Pulmonary artery endothelial cell (primary cell): ENCODE results near the gene GPC4. TPM values are rescaled to one million over a fixed set of nuclear protein-coding genes. Genes with fewer than 3 reads are reported as not detected.
"Not testable (repeated sequence)": the region's sequence is repeated elsewhere in the genome, so short reads cannot be mapped to it uniquely, and the experiment has no call there.

Experiments used
- DNase-seq: peaks from one replicate; pipeline ENCODE4 v3.0.0-alpha.2; 2011; ENCODE audit warnings: low read depth, low spot score
- total RNA-seq: library from RNA; depleted of rRNA; stranded (reverse); fragments of >200 nt; gene quantifications from 2 replicates; pipeline ENCODE4 v1.2.3, GENCODE V29; 2014

Gene GPC4
- total RNA-seq, 1 donor from 2014 or later = not detected

DNA sequence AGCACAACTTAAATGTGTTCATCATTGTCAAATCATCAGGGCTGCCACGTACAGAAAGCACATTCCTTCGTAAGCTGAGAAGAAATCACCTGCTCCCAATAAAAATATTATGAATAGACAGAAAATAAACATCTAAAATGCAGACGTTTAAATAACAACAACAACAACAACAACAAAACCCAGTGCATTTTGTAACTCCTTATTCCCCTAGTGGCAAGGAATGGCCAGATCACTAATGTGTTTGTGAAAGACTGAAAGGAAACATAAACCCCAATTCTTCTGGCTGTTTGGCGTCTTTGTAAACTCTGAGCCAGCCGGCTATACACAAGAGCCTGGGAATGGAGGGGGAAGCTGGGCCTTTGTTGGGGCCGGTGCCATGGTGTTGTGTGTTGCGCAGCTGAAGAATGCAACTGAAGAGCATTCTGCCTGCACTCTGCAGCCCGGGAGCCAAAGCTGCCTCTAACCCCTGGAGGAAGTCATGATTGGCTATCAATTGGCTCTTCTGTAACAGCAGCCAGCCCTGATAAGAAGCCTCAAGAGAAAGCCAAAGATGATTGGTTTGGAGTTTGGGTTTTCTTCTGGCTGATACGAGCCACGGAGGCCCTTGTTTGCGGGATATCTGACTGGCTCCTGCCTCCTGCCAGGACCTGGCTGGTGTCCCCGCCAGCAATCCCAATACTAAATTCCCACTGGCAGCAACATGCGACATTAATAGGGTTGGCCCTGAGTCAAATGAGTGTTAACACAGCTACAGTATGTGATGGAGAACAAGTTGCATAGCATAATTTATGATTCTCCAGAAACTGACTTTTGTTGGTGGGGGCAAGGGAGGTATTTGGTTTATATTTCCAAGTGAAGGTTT, 107.4 kb downstream of the GPC4 start:
- no peak for DNase-seq

DNA sequence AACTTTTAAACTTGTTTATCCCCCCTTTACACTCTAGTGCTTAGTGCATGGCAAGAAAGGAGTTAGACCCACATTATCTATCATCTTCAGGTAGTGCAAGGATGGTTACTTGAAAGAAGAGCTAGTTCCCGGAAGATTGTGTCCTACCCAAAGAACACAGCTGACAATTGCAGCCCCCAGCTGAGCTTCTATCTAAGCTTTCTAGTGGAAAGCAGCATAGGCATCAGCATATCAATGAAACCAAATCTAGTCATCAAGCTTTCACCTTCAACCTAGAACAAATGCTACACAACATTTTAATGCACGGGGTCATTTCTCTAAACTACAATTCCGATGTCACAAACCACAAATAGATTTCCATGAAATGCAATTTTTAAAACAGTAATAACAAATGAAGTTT, 108.2 kb downstream of the GPC4 start:
- DNase-seq = no peak

DNA sequence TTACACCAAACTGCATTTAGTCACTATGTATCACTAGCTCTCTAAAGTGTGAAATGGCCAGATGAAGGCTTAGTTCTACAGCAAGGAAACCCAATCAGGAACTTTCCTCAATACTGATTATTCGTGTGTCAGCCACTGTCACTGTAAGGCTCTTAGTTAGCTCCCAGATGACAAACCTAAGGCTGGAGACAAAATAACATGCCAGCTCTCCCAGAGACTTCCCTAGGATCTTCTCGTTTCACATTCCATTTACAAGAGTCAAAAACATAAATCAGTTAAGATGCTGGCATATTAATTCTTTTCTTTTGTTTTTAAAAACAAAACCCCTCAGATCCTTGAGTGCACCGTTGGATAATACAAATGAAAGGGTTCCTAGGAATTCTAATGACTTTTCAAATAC, 109.0 kb downstream of the GPC4 start:
- DNase-seq = no peak

DNA sequence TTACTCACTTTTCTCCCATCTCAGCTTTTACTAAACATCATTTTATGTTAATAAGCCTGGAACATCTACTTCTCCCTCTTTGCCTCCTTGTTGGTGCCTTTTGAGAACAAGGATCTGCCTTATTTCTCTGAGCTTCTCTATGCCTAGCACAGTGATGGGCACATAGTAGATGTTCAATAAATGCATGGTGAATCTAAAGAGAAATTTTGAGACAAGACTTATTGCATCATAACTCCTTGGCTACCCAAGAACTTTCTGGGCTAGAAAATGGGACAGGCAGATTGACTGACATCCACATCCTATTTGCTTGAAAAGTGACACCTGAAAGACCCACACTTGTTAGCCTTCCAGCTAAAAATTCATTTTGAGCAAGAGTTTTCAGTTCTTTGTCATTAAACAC, 109.9 kb downstream of the GPC4 start:
- no peak for DNase-seq

DNA sequence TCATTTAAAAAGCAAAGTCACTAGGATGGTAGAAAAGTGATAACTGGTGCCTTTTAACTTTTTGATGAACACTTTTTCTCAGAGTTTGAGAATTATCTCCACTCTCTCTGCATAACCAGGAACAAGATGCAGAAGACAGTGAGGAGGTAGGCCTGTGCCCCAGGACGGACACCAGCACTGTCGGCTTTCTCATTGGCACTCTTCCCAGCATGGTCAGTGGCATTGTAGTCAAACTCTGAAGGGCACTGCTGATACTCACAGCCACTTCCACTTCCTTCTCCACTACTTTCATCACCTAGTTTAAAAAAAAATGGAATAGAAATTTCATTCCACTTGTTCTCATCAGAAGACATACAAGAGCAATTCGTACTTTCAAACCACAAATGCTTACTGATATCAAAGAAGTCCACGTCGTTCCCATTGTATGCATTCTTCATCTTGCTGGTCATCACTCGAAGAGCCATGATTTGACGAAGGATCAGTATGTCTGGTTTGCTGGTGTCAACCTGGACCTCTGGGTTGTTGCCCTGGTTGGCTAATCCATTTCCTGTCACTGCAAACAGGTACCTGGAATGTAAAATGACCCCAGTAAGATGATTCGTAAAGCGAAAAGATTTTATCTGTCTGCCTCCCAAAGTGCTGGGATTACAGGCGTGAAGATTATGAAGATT, 112.4 kb downstream of the GPC4 start:
- no peak for DNase-seq

DNA sequence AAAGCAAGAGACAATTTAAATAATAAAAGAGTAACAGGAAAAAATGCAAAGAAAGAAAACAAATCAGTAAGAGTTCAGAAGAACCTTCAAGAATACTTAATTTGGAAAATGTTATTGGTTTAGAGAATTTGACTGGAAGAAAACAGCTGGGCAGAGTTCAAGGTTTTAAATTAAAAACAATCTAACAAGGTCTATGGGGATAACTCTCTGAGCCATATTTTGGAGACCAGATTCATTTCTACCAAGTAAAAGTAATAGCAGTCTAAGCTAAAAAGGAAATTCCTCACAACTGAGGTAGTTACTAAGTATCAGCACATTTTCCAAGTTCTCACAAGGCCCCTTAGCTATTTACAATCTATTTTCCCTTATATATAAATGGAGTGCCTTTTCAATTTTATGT, 114.7 kb downstream of the GPC4 start:
- no peak for DNase-seq

DNA sequence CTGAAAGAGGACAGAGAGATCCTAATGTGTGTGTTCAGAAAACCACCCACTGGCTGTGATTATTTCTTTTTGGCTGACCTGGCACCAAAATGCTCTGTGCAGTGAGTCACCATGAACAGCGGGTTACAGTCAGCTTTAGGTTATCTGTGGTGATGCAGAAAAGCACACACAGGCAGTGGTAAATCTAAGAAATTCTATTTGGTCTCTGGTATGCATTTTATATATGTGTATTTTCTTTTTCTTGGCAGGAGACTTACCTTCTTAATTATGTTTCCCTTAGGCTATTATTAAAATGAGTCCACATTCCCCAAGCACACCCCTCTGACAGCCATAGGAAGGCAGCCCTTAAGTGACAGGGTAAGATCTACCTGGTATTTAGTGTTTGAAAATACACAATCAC, 118.0 kb downstream of the GPC4 start:
- DNase-seq = no peak

DNA sequence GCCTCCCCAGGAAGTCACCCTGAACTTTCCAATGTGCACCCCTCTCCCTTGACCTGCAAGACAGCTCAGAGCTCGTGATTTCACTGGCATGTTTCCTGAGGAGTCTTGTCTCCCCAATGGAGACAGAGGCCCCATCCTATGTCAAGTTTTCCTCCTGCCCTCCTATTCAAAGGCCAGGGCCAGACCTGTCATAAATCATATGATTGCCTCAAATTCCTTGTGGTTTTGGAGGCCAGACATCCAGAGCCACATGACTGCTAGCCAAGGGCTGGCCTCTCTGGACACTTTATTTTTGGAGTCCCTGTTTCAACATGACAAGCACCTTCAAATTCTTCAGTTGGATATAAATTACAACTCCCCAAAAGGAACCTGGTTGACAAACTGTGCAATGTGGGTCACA, 121.2 kb downstream of the GPC4 start:
- no peak for DNase-seq

DNA sequence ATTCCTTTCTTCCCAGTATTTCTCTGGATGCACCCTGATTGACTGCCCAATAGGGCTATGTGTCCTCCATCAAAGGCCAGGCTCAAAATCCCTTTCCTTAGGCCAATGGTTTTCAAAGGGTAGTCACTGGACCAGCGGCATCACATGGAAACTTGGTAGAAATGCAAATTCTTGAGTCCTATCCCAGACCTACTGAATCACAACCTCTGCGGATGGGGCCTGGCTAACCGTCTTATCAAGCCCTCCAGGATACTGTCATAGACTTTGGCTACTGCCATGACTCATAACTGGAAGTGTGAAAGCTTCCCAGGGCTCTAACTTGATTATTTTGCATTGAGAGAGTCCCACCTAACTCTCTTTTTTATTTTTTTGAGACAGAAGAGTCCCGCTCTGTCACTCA, 125.2 kb downstream of the GPC4 start:
- no peak for DNase-seq

DNA sequence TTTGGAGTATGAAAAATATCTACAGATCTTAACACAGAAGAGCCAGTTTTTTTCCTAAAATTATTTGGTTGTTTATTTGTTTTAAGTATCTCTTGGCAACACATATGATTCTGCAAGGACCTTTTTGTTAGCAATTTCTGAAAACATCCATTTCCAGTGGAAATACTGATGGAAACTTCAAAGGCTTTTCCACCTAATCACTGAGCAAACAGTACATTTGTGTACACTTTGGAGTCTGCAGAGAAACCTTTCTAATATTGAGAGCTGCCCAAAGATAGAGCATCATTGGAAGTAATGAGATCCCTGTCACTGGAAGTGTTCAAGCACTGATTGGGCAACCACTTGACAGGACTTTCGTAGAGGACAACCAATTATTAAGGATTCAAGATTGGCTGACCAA, 127.4 kb downstream of the GPC4 start:
- no peak for DNase-seq

DNA sequence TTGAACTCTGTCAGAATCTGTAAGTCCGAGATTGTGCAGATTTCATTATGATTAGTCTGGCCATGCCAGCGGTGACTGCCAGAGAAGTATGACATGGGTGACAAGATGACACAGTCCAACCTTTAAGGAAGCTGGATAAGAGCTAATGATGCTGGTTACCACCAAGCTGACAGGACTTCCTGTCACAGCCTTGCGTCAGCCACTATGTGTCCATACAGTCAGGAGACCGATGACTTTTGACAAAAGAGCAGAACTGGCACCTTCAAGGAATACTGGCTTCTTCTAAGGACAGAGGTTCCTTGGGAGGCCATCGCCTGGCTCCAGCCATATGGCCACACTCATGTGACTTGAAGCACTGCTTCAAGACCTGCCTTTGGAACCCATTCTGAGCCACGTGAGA, 129.9 kb downstream of the GPC4 start:
- DNase-seq = no peak

DNA sequence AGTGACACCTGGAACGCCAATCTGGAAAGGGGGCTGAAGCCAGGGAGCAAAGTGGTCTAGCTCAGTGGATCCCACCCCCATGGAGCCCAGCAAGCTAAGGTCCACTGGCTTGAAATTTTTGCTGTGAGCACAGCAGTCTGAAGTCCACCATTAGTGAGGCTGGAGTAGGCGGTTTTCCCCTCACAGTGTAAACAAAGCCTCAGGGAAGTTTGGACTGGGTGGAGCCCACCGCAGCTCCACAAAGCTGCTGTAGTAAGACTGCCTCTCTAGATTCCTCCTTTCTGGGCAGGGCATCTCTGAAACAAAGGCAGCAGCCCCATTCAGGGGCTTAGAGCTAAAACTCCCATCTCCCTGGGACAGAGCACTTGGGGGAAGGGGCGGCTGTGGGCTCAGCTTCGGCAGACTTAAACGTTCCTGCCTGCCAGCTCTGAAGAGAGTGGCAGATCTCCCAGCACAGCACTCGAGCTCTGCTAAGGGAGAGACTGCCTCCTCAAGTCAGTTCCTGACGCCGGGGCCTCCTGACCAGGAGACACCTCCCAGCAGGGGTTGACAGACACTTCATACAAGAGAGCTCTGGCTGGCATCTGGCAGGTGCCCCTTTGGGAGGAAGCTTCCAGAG, 136.1 kb downstream of the GPC4 start:
- not testable (repeated sequence) for DNase-seq

DNA sequence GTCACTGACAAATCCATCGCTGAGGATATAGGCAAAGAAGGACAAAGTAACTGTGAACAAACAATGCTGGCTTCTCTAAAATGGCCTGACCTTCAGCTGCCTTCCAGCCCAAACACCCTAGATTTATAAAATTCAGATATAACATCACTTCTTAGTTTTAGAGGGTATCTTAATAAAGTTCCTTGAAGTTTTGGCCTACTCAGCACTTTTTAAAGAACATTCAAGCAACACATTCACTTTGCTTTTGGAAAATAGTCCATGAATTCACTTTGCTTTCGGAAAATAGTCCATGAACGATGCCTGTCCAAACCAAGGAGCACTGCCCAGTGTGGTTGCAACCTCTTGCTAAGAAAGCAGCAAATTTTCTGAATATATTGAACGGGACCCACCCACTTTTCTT, 142.1 kb downstream of the GPC4 start:
- DNase-seq = no peak

DNA sequence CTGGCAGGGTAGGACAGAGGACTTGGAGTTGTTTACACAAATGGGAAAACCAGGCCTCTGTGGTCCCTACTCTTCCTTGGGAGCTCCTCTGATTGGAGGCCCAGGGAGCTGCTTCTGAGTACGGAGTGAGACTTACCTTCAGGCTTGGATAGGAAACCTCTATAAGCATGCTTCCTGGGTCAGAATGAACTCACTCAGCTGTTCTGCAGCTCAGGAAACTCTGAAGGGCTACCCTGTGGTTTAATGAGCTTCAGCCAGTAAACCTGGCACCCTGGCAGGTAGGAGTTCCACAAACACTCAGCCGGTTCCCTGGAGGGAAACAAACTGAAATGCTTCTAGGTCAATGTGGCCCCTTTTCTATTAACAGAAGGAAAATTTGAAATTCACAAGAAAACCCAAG, 146.1 kb downstream of the GPC4 start:
- DNase-seq = no peak

DNA sequence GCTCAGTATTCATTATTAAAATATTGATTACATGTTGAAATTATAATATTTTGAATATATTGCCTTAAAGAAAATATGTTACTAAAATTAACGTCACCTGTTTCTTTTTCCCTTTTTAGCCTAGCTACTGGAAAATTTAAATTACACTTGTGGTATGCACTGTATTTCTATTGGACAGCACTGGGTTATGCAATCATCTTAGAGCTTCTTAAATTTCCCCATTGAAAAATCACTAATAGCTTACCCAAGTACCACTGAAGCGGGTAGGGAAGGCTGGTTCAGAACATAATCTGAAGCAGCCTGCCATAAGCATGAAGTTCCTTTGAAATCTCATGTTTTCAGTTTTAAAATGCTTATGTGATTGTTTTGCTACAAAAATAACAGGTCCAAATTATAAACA, 147.7 kb downstream of the GPC4 start:
- DNase-seq = no peak

DNA sequence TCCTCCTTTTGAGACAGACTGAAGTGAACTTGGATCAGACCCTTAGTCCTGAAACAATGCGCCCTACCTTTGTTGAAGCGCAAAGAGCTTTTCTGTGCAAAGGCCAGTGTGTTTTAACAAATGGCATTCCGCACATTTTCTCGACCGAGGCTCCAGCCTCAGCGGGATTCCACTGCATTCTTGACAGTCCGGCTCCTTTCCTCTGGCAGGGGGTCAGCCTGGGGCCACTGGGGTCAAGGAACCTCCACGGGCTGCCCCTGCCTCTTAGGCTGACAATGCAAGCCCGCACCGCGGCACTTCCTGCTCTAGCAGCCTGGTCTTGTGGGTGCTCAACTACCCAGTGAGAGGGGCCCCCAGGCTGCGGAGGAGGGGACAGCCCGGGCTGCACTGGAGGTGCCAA, 150.0 kb downstream of the GPC4 start:
- DNase-seq = no peak

DNA sequence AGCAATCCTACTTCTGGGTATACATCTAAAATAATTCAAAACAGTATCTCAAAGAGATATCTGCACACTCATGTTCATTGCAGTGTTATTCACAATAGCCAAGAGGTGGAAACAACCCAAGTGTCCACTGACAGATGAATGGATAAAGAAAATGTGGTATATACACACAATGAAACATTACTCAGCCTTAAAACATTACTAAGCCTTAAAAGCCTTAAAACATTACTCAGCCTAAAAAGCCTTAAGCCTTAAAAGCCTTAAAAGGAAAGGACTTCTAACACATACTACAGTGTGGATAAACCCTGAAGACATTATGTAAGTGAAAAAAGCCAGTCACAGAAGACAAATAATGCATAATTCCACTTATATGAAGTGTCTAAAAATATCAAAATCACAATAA, 156.8 kb downstream of the GPC4 start:
- DNase-seq = no peak

DNA sequence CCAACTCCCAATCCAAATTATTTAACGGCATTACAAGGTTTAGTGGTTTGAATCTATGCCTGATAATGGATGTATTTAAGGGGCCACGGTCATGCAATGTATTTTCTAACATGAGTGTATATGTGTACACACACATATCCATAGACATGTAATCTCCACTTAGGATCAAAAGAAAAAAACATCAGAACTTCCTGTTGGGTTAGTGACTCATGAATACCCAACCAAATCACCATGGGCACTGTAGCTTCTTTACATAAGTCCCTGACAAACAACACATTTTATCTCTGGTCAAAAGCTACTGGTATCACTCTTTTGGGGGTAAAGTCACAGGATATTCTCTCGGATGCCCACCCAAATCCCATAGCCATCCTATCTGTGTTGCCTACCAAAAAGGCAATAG, 160.6 kb downstream of the GPC4 start:
- DNase-seq = no peak

DNA sequence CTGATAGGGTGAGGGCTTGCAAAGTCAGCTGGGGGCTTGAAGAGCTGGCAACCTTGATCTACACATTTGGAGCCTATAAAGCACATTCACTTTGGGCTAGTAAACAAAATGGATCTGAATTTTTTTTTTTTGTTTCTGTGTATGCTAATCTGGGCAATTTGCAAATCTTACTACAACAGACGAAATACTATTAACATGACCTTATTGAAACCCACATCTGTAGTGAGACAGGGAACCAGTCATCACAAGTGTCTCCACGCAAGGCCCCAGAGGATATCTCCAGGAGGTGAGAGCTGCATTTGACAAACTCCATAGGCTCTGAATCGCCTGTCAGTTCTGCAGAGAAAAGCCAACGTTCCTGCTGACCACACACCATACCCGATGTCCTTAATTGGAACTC, 164.1 kb downstream of the GPC4 start:
- DNase-seq = no peak

DNA sequence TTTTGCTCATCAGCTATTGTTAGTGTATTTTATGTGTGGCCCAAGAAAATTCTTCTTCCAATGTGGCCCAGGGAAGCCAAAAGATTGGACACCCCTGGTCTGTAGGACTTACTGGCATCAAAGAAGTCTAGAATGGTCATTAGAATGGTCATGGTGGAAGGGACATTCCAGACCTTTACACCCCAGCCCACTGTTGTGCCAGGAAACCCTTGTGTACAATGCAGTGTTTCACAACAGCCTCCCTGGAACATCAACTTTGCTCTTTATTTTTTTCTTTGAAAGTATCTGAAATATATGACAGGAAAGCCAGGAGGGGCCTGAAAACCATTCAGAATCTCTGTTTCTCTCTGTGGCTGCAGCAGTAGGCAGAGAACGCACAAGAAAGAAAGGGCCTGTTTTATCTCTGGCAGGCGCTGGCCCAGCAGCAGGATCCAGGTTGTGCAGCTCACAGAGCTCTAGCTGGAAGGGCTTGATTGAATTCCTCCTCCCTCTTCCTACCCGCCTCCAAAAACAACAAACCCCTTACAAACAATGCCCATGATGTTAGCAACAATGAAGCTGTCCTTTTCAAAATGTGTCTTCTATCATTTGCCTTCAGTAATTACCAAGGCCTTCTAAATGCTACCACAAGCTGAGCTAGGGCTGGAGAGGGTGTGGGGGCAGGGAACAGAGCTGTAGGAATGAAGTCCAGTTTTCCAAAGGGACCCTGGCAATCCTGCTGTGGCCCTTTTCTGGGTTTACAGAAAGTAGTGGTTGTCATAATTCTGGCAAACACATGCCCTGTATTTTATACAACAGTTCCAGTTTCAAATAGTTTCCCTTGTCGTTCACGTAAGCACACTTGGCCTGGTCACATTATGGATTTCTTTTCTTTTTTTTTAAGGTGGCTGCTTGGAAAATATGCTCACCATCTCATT, 164.8 kb downstream of the GPC4 start:
- DNase-seq = no peak
